Adrenal gland (tissue), 12 donors: ENCODE data around the gene TMEM139. TPM values are rescaled to one million over a fixed set of nuclear protein-coding genes. Genes with fewer than 3 reads are reported as not detected.

Experiments
- DNase-seq, 7 donors: peaks; one replicate each; pipeline ENCODE4 v3.0.0-alpha.2; 2019 to 2020
- H3K27ac ChIP-seq, 5 donors: fragments of 200-600 bp; sonication (generic) in 4 of 5; 1 replicate in 3 of 5; 2 replicates in 2 of 5; pipeline versions ENCODE4 v1.5.1 to v1.8.0; 2016 to 2020; ENCODE audit warnings: mild to moderate bottlenecking in 1 of 5
- H3K27me3 ChIP-seq: fragments of 200-600 bp; 2 replicates; pipeline ENCODE4 v1.8.0; 2021
- H3K36me3 ChIP-seq, 2 donors: fragments of 200-600 bp; replicated peaks in 1 of 2; 1 replicate in 1 of 2; 2 replicates in 1 of 2; pipeline versions ENCODE4 v1.5.1 to v1.8.0; 2018 to 2022
- H3K4me1 ChIP-seq, 2 donors: fragments of 200-600 bp; replicated peaks in 1 of 2; 1 replicate in 1 of 2; 2 replicates in 1 of 2; pipeline versions ENCODE4 v1.5.1 to v1.8.0; 2018 to 2021
- H3K4me3 ChIP-seq, 4 donors: fragments of 200-600 bp; sonication (generic) in 3 of 4; one replicate each; pipeline ENCODE4 v1.5.1; 2016 to 2018
- H3K9me3 ChIP-seq, 3 donors: fragments of 200-600 bp; sonication (generic) in 1 of 3; replicated peaks in 1 of 3; 1 replicate in 2 of 3; 2 replicates in 1 of 3; pipeline versions ENCODE4 v1.5.1 to v1.8.0; 2016 to 2021
- POLR2A ChIP-seq, 2 donors: fragments of 450-650 bp; IDR thresholded peaks; one replicate each; pipeline ENCODE4 v1.6.1; 2017; ENCODE audit warnings: antibody characterized with exemption in 2 of 2, mild to moderate bottlenecking in 2 of 2, moderate library complexity in 1 of 2
- WGBS, 4 donors: extraction: QIAGEN DNeasy Blood & Tissue Kit in 2 of 4; methylation state at CpG; one replicate each; pipeline versions ENCODE4 v1.1.5 to v1.1.7; 2013 to 2017; 5-methylcytosine and 5-hydroxymethylcytosine counted together
- intact Hi-C, 2 donors: fragments of 100-400 bp; cut with DNase I; formaldehyde crosslinking; loops; one replicate each; pipeline versions ENCODE4 v1.14.1 to v1.15.0; 2022 to 2023
- polyA plus RNA-seq, 3 donors: library from polyadenylated mRNA; stranded (reverse); fragments of 200-250 nt in 2 of 3; fragments of 350-450 nt in 1 of 3; fragmentation: Illumina TruSeq in 1 of 3; extraction: RNeasy Lipid Tissue Mini Kit (QIAGEN cat#74804) in 1 of 3; gene quantifications; one replicate each; pipeline ENCODE4 v1.2.3, GENCODE V29; 2013 to 2014
- total RNA-seq, 9 donors: library from RNA; depleted of rRNA in 4 of 9; stranded (reverse); fragments of >200 nt in 4 of 9; fragments of 120-200 nt in 1 of 9; fragmentation: NEBNext Ultra II Directional in 1 of 9; extraction: Animal tissue kit (Norgen Biotek cat#: 25700) in 1 of 9; gene quantifications; one replicate each; pipeline versions ENCODE4 v1.1.0 to v1.2.4, GENCODE V29; 2013 to 2023
- TF ChIP-seq, protein P1 (sequence below), 6 experiments: fragments of 450-650 bp in 4 of 6; fragments of 200-600 bp in 2 of 6; sonication (generic) in 1 of 6; IDR thresholded peaks; 1 replicate in 5 of 6; 2 replicates in 1 of 6; pipeline versions ENCODE4 v1.5.1 to v1.8.0; 2016 to 2021; ENCODE audit warnings: antibody characterized with exemption in 6 of 6, mild to moderate bottlenecking in 2 of 6, moderate library complexity in 1 of 6
- donor health status: healthy with polysubstance abuse.
- donor health status: Bipolar disorder and iron deficiency.
- donor health status: DM: yes; HTN: yes; CAD: no.
- donor health status: DM: no; HTN: no; CAD: no.
- donor health status: DM: no; HTN: no; CAD: no.
- donor health status: DM: yes; HTN: yes; CAD: no.

TMEM139 gene
- total and polyA plus RNA-seq, 12 donors: 0.54 to 7.5 (median 2.9) TPM

DNA sequence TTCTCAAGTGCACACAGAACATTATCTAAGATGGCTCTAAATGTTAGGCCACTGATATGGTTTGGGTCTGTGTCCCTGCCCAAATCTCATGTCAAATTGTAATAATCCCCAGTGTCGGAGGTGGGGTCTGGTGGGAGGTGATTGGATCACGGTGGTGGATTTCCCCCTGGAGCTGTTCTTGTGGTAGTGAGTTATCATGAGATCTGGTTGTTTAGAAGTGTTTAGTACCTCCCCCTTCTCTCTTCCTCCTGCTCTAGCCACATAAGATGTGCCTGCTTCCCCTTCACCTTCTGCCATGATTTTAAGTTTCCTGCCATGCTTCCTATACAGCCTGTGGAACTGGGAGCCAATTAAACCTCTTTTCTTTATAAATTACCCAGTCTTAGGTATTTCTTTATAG is 32.8 kb upstream of the TMEM139 start:
- Histone ChIP-seq H3K4me3 (no peak overlapping the region), H3K4me1 (no peaks in the 10 kb centered on the region), H3K27ac (no peak overlapping the region), H3K9me3 (no peaks in the 10 kb centered on the region), H3K27me3 (no peaks in the 10 kb centered on the region), H3K36me3 (no peaks in the 10 kb centered on the region)
- DNase-seq: no peak
- TF ChIP-seq POLR2A (IDR thresholded peaks at IDR 0.05): no peak
- TF ChIP-seq, protein P1, sequence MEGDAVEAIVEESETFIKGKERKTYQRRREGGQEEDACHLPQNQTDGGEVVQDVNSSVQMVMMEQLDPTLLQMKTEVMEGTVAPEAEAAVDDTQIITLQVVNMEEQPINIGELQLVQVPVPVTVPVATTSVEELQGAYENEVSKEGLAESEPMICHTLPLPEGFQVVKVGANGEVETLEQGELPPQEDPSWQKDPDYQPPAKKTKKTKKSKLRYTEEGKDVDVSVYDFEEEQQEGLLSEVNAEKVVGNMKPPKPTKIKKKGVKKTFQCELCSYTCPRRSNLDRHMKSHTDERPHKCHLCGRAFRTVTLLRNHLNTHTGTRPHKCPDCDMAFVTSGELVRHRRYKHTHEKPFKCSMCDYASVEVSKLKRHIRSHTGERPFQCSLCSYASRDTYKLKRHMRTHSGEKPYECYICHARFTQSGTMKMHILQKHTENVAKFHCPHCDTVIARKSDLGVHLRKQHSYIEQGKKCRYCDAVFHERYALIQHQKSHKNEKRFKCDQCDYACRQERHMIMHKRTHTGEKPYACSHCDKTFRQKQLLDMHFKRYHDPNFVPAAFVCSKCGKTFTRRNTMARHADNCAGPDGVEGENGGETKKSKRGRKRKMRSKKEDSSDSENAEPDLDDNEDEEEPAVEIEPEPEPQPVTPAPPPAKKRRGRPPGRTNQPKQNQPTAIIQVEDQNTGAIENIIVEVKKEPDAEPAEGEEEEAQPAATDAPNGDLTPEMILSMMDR (IDR thresholded peaks at IDR 0.05): no peak
- 84 to 92% (median 86%) methylated on average over 2 of the region's 2 CpGs for WGBS, 4 donors
- intact Hi-C loops: no loop called here

DNA sequence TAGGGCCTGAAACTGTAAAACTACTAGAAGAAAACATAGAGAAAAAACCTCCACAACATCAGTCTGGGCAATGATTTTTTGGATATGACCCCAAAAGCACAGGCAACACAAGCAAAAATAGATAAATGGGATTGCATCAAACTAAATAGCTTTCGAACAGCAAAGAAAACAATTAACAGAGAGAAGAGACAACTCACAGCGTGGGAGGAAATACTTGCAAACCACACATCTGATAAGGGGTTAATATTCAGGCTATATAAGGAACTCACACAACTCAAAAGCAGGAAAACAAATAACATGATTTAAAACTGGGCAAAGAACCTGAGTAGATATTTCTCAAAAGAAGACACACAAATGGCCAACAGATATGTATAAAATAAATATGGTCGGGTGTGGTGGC is 29.2 kb upstream of the TMEM139 start:
- no peaks in the 10 kb centered on the region for H3K27me3 ChIP-seq
- H3K9me3 ChIP-seq: no peaks in the 10 kb centered on the region
- TF ChIP-seq, protein P1 (IDR thresholded peaks at IDR 0.05): no peak
- no peak for TF ChIP-seq POLR2A (IDR thresholded peaks at IDR 0.05)
- no peaks in the 10 kb centered on the region for H3K4me1 ChIP-seq
- H3K27ac ChIP-seq: no peak overlapping the region
- WGBS, 4 donors: 67 to 83% (median 73%) methylated on average over 3 of the region's 3 CpGs
- H3K4me3 ChIP-seq: no peak overlapping the region
- no peaks in the 10 kb centered on the region for H3K36me3 ChIP-seq
- intact Hi-C loops: no loop called here
- DNase-seq: no peak

DNA sequence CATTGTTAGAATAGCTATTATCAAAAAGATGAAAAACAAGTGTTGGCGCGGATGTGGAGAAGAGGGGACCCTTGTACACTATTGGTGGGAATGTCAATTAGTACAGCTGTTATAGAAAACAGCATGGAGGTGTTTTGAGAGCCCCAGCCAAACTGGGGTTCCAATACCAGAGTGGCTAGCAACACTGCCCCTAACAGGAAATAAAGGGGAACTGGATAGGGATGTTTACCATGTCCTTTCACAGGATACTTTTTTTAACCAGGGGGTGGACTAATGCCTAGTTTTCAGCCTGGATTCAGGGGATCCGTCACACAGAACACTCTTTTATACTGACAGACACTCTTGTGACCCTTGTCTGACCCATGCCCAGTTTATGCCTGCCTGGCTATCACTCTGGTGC is 28.4 kb upstream of the TMEM139 start:
- H3K9me3 ChIP-seq: no peaks in the 10 kb centered on the region
- H3K27me3 ChIP-seq: no peaks in the 10 kb centered on the region
- H3K4me1 ChIP-seq: no peaks in the 10 kb centered on the region
- intact Hi-C loops: no loop called here
- TF ChIP-seq POLR2A (IDR thresholded peaks at IDR 0.05): no peak
- TF ChIP-seq, protein P1 (IDR thresholded peaks at IDR 0.05): no peak
- 82 to 91% (median 85%) methylated on average over 3 of the region's 3 CpGs for WGBS, 4 donors
- H3K4me3 ChIP-seq: no peak overlapping the region
- no peaks in the 10 kb centered on the region for H3K36me3 ChIP-seq
- H3K27ac ChIP-seq: no peak overlapping the region
- DNase-seq: no peak

DNA sequence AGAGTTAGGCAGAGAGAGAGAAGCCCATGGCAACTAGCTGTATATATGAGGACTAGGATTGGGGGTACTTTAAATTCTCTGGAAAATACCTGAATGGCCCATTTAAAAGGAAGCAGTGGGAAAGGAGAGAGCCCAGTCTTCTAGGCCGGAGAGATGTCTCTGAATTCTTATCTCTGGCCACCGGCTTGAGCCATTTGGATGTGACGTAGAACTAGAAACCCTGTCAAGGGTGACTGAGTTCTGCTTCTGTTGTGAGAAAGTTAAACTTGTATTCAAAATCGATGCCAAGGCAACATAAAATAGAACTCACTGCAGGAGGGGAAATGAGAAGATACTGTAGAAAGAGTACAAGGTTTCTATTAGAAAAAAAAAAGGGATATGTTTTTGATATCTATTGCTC is 27.8 kb upstream of the TMEM139 start:
- H3K27me3 ChIP-seq: no peaks in the 10 kb centered on the region
- H3K4me1 ChIP-seq: no peaks in the 10 kb centered on the region
- DNase-seq: no peak
- H3K4me3 ChIP-seq: no peak overlapping the region
- H3K9me3 ChIP-seq: no peaks in the 10 kb centered on the region
- no peak overlapping the region for H3K27ac ChIP-seq
- H3K36me3 ChIP-seq: no peaks in the 10 kb centered on the region
- no peak for TF ChIP-seq POLR2A (IDR thresholded peaks at IDR 0.05)
- TF ChIP-seq, protein P1 (IDR thresholded peaks at IDR 0.05): no peak
- 88 to 93% (median 90%) methylated on average over 4 of the region's 4 CpGs for WGBS, 4 donors
- intact Hi-C loops: no loop called here
